Parathyroid adenoma (tissue), 2 donors: ENCODE measurements around the gene ALPL.

Experiments used
- H2AFZ ChIP-seq: fragments of 300-600 bp; sonication (generic); one replicate; pipeline ENCODE4 v1.7.0; 2017; ENCODE audit warnings: antibody characterized with exemption, mild to moderate bottlenecking
- H3K27ac ChIP-seq: fragments of 300-600 bp; sonication (generic); one replicate; pipeline ENCODE4 v1.7.0; 2017
- H3K27me3 ChIP-seq: fragments of 300-600 bp; sonication (generic); one replicate; pipeline ENCODE4 v1.7.0; 2017; ENCODE audit warnings: low read length; ENCODE audit not compliant: control insufficient read depth, insufficient read depth
- H3K36me3 ChIP-seq: fragments of 300-600 bp; sonication (generic); one replicate; pipeline ENCODE4 v1.7.0; 2017; ENCODE audit warnings: low read length; ENCODE audit not compliant: control insufficient read depth, insufficient read depth
- H3K4me1 ChIP-seq: fragments of 300-600 bp; sonication (generic); one replicate; pipeline ENCODE4 v1.7.0; 2017; ENCODE audit warnings: control low read depth
- H3K4me2 ChIP-seq: fragments of 300-600 bp; sonication (generic); one replicate; pipeline ENCODE4 v1.7.0; 2017; ENCODE audit warnings: low read length
- H3K4me3 ChIP-seq: fragments of 300-600 bp; sonication (generic); one replicate; pipeline ENCODE4 v1.7.0; 2017; ENCODE audit warnings: low read depth, low read length
- H3K79me2 ChIP-seq: fragments of 300-600 bp; sonication (generic); one replicate; pipeline ENCODE4 v1.7.0; 2017; ENCODE audit warnings: control low read depth
- H3K9ac ChIP-seq: fragments of 300-600 bp; sonication (generic); one replicate; pipeline ENCODE4 v1.7.0; 2017; ENCODE audit warnings: mild to moderate bottlenecking
- H3K9me3 ChIP-seq: fragments of 300-600 bp; sonication (generic); one replicate; pipeline ENCODE4 v1.7.0; 2017; ENCODE audit warnings: low read length; ENCODE audit not compliant: control insufficient read depth
- CTCF ChIP-seq: fragments of 300-600 bp; sonication (generic); IDR thresholded peaks from one replicate; pipeline ENCODE4 v1.7.0; 2017; ENCODE audit warnings: antibody characterized with exemption, mild to moderate bottlenecking
- donor health status: primary hyperparathyroidism.

ALPL gene

GRCh38 chr1:21497466-21498061 is 11.7 kb upstream of the ALPL start:
- TF ChIP-seq CTCF = peak; percentile 8
- H3K27me3 ChIP-seq = no peaks in the 10 kb centered on the region
- H3K9ac ChIP-seq = no peak overlapping the region

GRCh38 chr1:21499283-21499950 is 9.8 kb upstream of the ALPL start:
- Histone ChIP-seq H3K9me3 (no peaks in the 10 kb centered on the region), H3K4me2 (no peak overlapping the region), H3K27me3 (no peaks in the 10 kb centered on the region), H3K4me1 (no peaks in the 10 kb centered on the region), H3K36me3 (no peaks in the 10 kb centered on the region), H2AFZ (no peak overlapping the region), H3K4me3 (no peak overlapping the region), H3K27ac (no peak overlapping the region), H3K79me2 (no peaks in the 10 kb centered on the region), H3K9ac (no peak overlapping the region)
- no peak for TF ChIP-seq CTCF

More at GRCh38 chr1:21497466-21498061, 11.7 kb upstream of the ALPL start:
- no peak overlapping the region for H3K27ac ChIP-seq
- H3K79me2 ChIP-seq = no peaks in the 10 kb centered on the region
- no peak overlapping the region for H3K4me2 ChIP-seq
- no peak overlapping the region for H3K4me3 ChIP-seq
- H3K4me1 ChIP-seq = no peaks in the 10 kb centered on the region
- H3K36me3 ChIP-seq = no peaks in the 10 kb centered on the region
- H3K9me3 ChIP-seq = no peaks in the 10 kb centered on the region
- peak overlapping the region; percentile 11 for H2AFZ ChIP-seq

GRCh38 chr1:21503706-21504377 is 5.4 kb upstream of the ALPL start:
- Histone ChIP-seq H3K27me3 (no peaks in the 10 kb centered on the region), H3K79me2 (no peaks in the 10 kb centered on the region), H3K9ac (no peak overlapping the region), H3K4me1 (no peaks in the 10 kb centered on the region), H3K27ac (no peak overlapping the region), H3K36me3 (no peaks in the 10 kb centered on the region), H3K9me3 (no peaks in the 10 kb centered on the region), H3K4me2 (no peak overlapping the region), H2AFZ (no peak overlapping the region), H3K4me3 (no peak overlapping the region)
- no peak for TF ChIP-seq CTCF

- H3K79me2 ChIP-seq = no peaks in the 10 kb centered on the region
- H3K27me3 ChIP-seq = no peaks in the 10 kb centered on the region
- no peak for TF ChIP-seq CTCF
- no peaks in the 10 kb centered on the region for H3K36me3 ChIP-seq
- no peak overlapping the region for H3K9ac ChIP-seq
- no peaks in the 10 kb centered on the region for H3K9me3 ChIP-seq
- H3K4me1 ChIP-seq = no peaks in the 10 kb centered on the region
- no peak overlapping the region for H3K4me2 ChIP-seq
- no peak overlapping the region for H3K27ac ChIP-seq
- H2AFZ ChIP-seq = no peak overlapping the region
- no peak overlapping the region for H3K4me3 ChIP-seq
These were observed 2.4 kb upstream of the ALPL start for GRCh38 chr1:21506804-21507203.
